CD4-positive, alpha-beta memory T cell (primary cell): ENCODE measurements around the gene RABL3. TPM values are rescaled to one million over a fixed set of nuclear protein-coding genes. Genes with fewer than 3 reads are reported as not detected.

ENCODE experiments used
- CTCF ChIA-PET: fragments of 350-600 bp; sonication (Branson Sonifier 250); formaldehyde crosslinking; loops from one replicate; lab custom pipeline; 2021; ENCODE audit warnings: inconsistent platforms; ENCODE audit not compliant: partially characterized antibody; lab: Charles Lee
- POLR2A ChIA-PET: fragments of 350-600 bp; sonication (Branson Sonifier 250); formaldehyde crosslinking; loops from one replicate; lab custom pipeline; 2021; ENCODE audit not compliant: partially characterized antibody; lab: Charles Lee
- DNase-seq, 5 donors: peaks; one replicate each; pipeline versions ENCODE4 v3.0.0 to v3.0.0-alpha.2; 2020 to 2022; ENCODE audit warnings: mixed read lengths in 1 of 5
- H3K27ac ChIP-seq: one replicate; pipeline ENCODE4 v1.7.0; 2013; ENCODE audit warnings: low read depth, low read length
- H3K27me3 ChIP-seq: 2 replicates; pipeline ENCODE4 v1.7.0; 2013; ENCODE audit warnings: mild to moderate bottlenecking, low read length, moderate library complexity; ENCODE audit not compliant: insufficient read depth
- H3K36me3 ChIP-seq: 2 replicates; pipeline ENCODE4 v1.7.0; 2013; ENCODE audit warnings: mild to moderate bottlenecking, low read length, moderate library complexity; ENCODE audit not compliant: insufficient read depth
- H3K4me1 ChIP-seq: 2 replicates; pipeline ENCODE4 v1.7.0; 2013; ENCODE audit warnings: mild to moderate bottlenecking, low read length, moderate library complexity; ENCODE audit not compliant: insufficient read depth
- H3K4me3 ChIP-seq, 2 donors: one replicate each; pipeline ENCODE4 v1.7.0; 2013; ENCODE audit warnings: low read length in 2 of 2, mild to moderate bottlenecking in 1 of 2
- H3K9me3 ChIP-seq, 2 donors: one replicate each; pipeline ENCODE4 v1.7.0; 2013; ENCODE audit warnings: low read length in 2 of 2, control low read depth in 1 of 2; ENCODE audit not compliant: control insufficient read depth in 1 of 2
- H3K27ac Mint-ChIP-seq, 7 donors: one replicate each; pipeline ENCODE4 v1.8.0; 2020 to 2021; ENCODE audit warnings: mixed read lengths in 7 of 7, mild to moderate bottlenecking in 6 of 7, inconsistent platforms in 3 of 7, moderate library complexity in 3 of 7
- H3K27me3 Mint-ChIP-seq, 2 donors: one replicate each; pipeline ENCODE4 v1.8.0; 2020 to 2021; ENCODE audit warnings: mixed read lengths in 2 of 2
- H3K36me3 Mint-ChIP-seq, 2 donors: one replicate each; pipeline ENCODE4 v1.8.0; 2020 to 2021; ENCODE audit warnings: mixed read lengths in 2 of 2, inconsistent platforms in 1 of 2, mild to moderate bottlenecking in 1 of 2
- H3K4me1 Mint-ChIP-seq, 4 donors: one replicate each; pipeline ENCODE4 v1.8.0; 2020 to 2021; ENCODE audit warnings: mixed read lengths in 4 of 4, mild to moderate bottlenecking in 1 of 4
- H3K4me3 Mint-ChIP-seq, 8 donors: one replicate each; pipeline ENCODE4 v1.8.0; 2020 to 2021; ENCODE audit warnings: mixed read lengths in 8 of 8, mild to moderate bottlenecking in 7 of 8, moderate library complexity in 6 of 8, inconsistent platforms in 3 of 8
- H3K9me3 Mint-ChIP-seq, 8 donors: one replicate each; pipeline ENCODE4 v1.8.0; 2020 to 2021; ENCODE audit warnings: mixed read lengths in 8 of 8, mild to moderate bottlenecking in 5 of 8, inconsistent platforms in 3 of 8, moderate library complexity in 1 of 8
- intact Hi-C: fragments of 100-400 bp; cut with micrococcal nuclease; formaldehyde crosslinking; loops from one replicate; pipeline ENCODE4 v1.15.1; 2023
- polyA plus RNA-seq, 2 donors: library from polyadenylated mRNA; unstranded; fragments of 300-500 nt; fragmentation: Illumina TruSeq; gene quantifications; one replicate each; pipeline ENCODE4 v1.2.3, GENCODE V29; 2021
- total RNA-seq, 2 experiments: library from RNA; stranded (reverse); gene quantifications; one replicate each; pipeline ENCODE4 v1.2.3, GENCODE V29; 2021

RABL3 gene
- total and polyA plus RNA-seq, 4 experiments from 2014 or later = 31.9 to 37.4 (median 33.9) TPM

- Mint-ChIP-seq H3K4me3 (no peak overlapping the region), H3K9me3 (no peaks in the 10 kb centered on the region), H3K4me1 (no peaks in the 10 kb centered on the region), H3K36me3 (peaks cover 0 to 4% of the 10 kb centered on the region in 2 donors), H3K27me3 (no peaks in the 10 kb centered on the region), H3K27ac (no peak overlapping the region)
- Histone ChIP-seq H3K36me3 (no peaks in the 10 kb centered on the region), H3K4me3 (no peak overlapping the region), H3K9me3 (no peaks in the 10 kb centered on the region), H3K27ac (no peak overlapping the region), H3K4me1 (no peaks in the 10 kb centered on the region), H3K27me3 (no peaks in the 10 kb centered on the region)
- no peak for DNase-seq
- POLR2A ChIA-PET = no interaction called here
- intact Hi-C loops = no loop called here
- CTCF ChIA-PET = interaction anchor here (1.4 to 1.6 kb wide), 2 partner anchors 19 to 143 kb away, joined by 3 read pairs; no protein-coding TSS in a partner anchor
Measured at GRCh38 chr3:120652281-120652680, 90.0 kb downstream of the RABL3 start.

GRCh38 chr3:120650311-120650710 is 92.0 kb downstream of the RABL3 start:
- peaks cover 0 to 7% of the 10 kb centered on the region in 2 donors for H3K36me3 Mint-ChIP-seq
- no peaks in the 10 kb centered on the region for H3K27me3 Mint-ChIP-seq
- no peak for DNase-seq
- Histone ChIP-seq H3K36me3 (no peaks in the 10 kb centered on the region), H3K9me3 (no peaks in the 10 kb centered on the region), H3K27me3 (no peaks in the 10 kb centered on the region), H3K4me3 (no peak overlapping the region), H3K27ac (no peak overlapping the region), H3K4me1 (no peaks in the 10 kb centered on the region)
- H3K4me1 Mint-ChIP-seq = no peaks in the 10 kb centered on the region
- ChIA-PET CTCF (interaction anchor here (1.0 kb wide), 1 partner anchor 13 kb away, joined by 3 read pairs; no protein-coding TSS in a partner anchor), POLR2A (no interaction called here)
- no peak overlapping the region for H3K27ac Mint-ChIP-seq
- H3K4me3 Mint-ChIP-seq = no peak overlapping the region
- H3K9me3 Mint-ChIP-seq = no peaks in the 10 kb centered on the region
- intact Hi-C loops = no loop called here

GRCh38 chr3:120649830-120650233 is 92.5 kb downstream of the RABL3 start:
- ChIA-PET POLR2A (no interaction called here), CTCF (interaction anchor here (1.0 kb wide), 1 partner anchor 12 kb away, joined by 3 read pairs; no protein-coding TSS in a partner anchor)
- Mint-ChIP-seq H3K27ac (no peak overlapping the region), H3K36me3 (peaks cover 0 to 7% of the 10 kb centered on the region in 2 donors), H3K4me3 (no peak overlapping the region), H3K27me3 (no peaks in the 10 kb centered on the region), H3K9me3 (peaks cover 0 to 2% (median 0%) of the 10 kb centered on the region in 8 donors), H3K4me1 (no peaks in the 10 kb centered on the region)
- Histone ChIP-seq H3K4me1 (no peaks in the 10 kb centered on the region), H3K36me3 (no peaks in the 10 kb centered on the region), H3K9me3 (no peaks in the 10 kb centered on the region), H3K27me3 (no peaks in the 10 kb centered on the region), H3K4me3 (no peak overlapping the region), H3K27ac (no peak overlapping the region)
- no peak for DNase-seq
- intact Hi-C loops = no loop called here

- H3K36me3 ChIP-seq = no peaks in the 10 kb centered on the region
- no peaks in the 10 kb centered on the region for H3K27me3 ChIP-seq
- H3K9me3 ChIP-seq = no peaks in the 10 kb centered on the region
- H3K4me3 ChIP-seq = no peak overlapping the region
- intact Hi-C loops = no loop called here
- peak overlapping the region in 1 of 7 donors; percentile 14 for H3K27ac Mint-ChIP-seq
- no peaks in the 10 kb centered on the region for H3K4me1 Mint-ChIP-seq
- H3K9me3 Mint-ChIP-seq = peaks cover 0 to 3% (median 0%) of the 10 kb centered on the region in 8 donors
- ChIA-PET CTCF (no interaction called here), POLR2A (interaction anchor here (1.1 kb wide), 1 partner anchor 94 kb away, joined by 3 read pairs; the partner anchor contains the start of genes GTF2E1 and RABL3)
- no peaks in the 10 kb centered on the region for H3K27me3 Mint-ChIP-seq
- no peak overlapping the region for H3K4me3 Mint-ChIP-seq
- H3K36me3 Mint-ChIP-seq = peaks cover 0 to 7% of the 10 kb centered on the region in 2 donors
- no peak overlapping the region for H3K27ac ChIP-seq
- no peaks in the 10 kb centered on the region for H3K4me1 ChIP-seq
- no peak for DNase-seq
Measured at GRCh38 chr3:120648290-120648689, 94.0 kb downstream of the RABL3 start.

GRCh38 chr3:120646771-120647432 is 95.4 kb downstream of the RABL3 start:
- Histone ChIP-seq H3K27me3 (no peaks in the 10 kb centered on the region), H3K27ac (no peak overlapping the region), H3K9me3 (no peaks in the 10 kb centered on the region), H3K4me1 (no peaks in the 10 kb centered on the region), H3K4me3 (no peak overlapping the region), H3K36me3 (no peaks in the 10 kb centered on the region)
- POLR2A ChIA-PET = no interaction called here
- intact Hi-C loops = no loop called here
- CTCF ChIA-PET = interaction anchor here (1.3 kb wide), 1 partner anchor 13 kb away, joined by 3 read pairs; no protein-coding TSS in a partner anchor
- no peak for DNase-seq
- peaks cover 0 to 3% (median 0%) of the 10 kb centered on the region in 8 donors for H3K9me3 Mint-ChIP-seq
- no peaks in the 10 kb centered on the region for H3K27me3 Mint-ChIP-seq
- H3K4me1 Mint-ChIP-seq = no peaks in the 10 kb centered on the region
- H3K36me3 Mint-ChIP-seq = peaks cover 0 to 7% of the 10 kb centered on the region in 2 donors
- no peak overlapping the region for H3K4me3 Mint-ChIP-seq
- no peak overlapping the region for H3K27ac Mint-ChIP-seq

- Mint-ChIP-seq H3K27ac (peak overlapping the region in 1 of 7 donors; percentile 7), H3K36me3 (peaks cover 0 to 7% of the 10 kb centered on the region in 2 donors), H3K27me3 (no peaks in the 10 kb centered on the region), H3K4me1 (peaks cover 2 to 7% (median 3%) of the 10 kb centered on the region in 4 donors), H3K4me3 (no peak overlapping the region), H3K9me3 (peaks cover 0 to 3% (median 0%) of the 10 kb centered on the region in 8 donors)
- Histone ChIP-seq H3K27ac (no peak overlapping the region), H3K36me3 (no peaks in the 10 kb centered on the region), H3K4me1 (no peaks in the 10 kb centered on the region), H3K9me3 (no peaks in the 10 kb centered on the region), H3K4me3 (no peak overlapping the region), H3K27me3 (no peaks in the 10 kb centered on the region)
- ChIA-PET CTCF (interaction anchor here (1.3 kb wide), 1 partner anchor 11 kb away, joined by 3 read pairs; no protein-coding TSS in a partner anchor), POLR2A (no interaction called here)
- intact Hi-C loops = no loop called here
- DNase-seq = no peak
Measured at GRCh38 chr3:120645083-120645845, 97.1 kb downstream of the RABL3 start.

GRCh38 chr3:120642368-120642948 is 99.9 kb downstream of the RABL3 start:
- Histone ChIP-seq H3K27ac (no peak overlapping the region), H3K4me1 (no peaks in the 10 kb centered on the region), H3K9me3 (no peaks in the 10 kb centered on the region), H3K27me3 (no peaks in the 10 kb centered on the region), H3K36me3 (no peaks in the 10 kb centered on the region), H3K4me3 (no peak overlapping the region)
- H3K4me3 Mint-ChIP-seq = no peak overlapping the region
- DNase-seq = no peak
- no peaks in the 10 kb centered on the region for H3K27me3 Mint-ChIP-seq
- ChIA-PET CTCF (interaction anchor here (1.6 kb wide), 1 partner anchor 9 kb away, joined by 3 read pairs; no protein-coding TSS in a partner anchor), POLR2A (no interaction called here)
- H3K27ac Mint-ChIP-seq = no peak overlapping the region
- peaks cover 6 to 17% (median 11%) of the 10 kb centered on the region in 4 donors for H3K4me1 Mint-ChIP-seq
- intact Hi-C loops = no loop called here
- peaks cover 0 to 7% (median 0%) of the 10 kb centered on the region in 8 donors for H3K9me3 Mint-ChIP-seq
- H3K36me3 Mint-ChIP-seq = peaks cover 0 to 15% of the 10 kb centered on the region in 2 donors
